ENCODE data around the gene DDX54.
A peak's percentile ranks its signal among the peaks of the same experiment; 100 is the strongest.

Gene DDX54

DNA sequence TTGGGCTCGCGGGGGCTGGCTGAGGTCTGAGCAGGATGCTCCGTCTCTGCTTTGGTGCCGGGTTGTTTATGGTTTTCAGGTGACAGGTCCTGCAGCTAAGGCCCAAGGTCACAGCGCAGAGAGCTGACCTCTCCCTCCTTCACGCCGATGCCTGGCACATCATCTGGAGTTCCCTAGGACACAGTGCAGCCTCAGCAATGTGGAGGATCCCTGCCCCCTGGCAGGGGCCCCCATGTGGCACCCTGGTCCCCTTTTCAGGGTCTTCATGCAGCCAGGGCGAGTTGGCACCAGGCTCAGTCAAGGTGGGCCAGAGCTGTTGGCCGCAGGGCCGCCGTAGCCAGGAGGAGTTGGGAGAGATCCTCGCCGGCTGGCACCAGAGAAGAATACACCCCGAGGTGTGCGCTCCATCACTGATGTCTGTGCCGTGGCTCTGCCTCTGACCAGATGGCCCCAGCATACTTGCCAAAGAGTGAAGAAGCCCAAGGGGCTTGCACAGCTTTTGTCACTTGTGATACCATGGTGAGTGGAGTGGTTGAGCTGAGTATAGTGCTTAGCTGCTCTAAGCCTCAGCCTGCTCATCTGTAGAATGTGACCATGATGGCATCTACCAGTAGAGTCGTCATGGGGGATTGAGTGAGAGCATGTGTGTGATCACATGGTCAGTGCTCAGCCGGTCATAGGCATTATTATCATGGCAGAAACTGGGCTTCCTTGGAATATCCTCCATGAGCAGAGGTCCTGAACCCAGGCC lies 47.0 kb upstream of the DDX54 start:
- no peaks in the 10 kb centered on the region for H3K9me3 ChIP-seq
- peaks cover 10 to 19% of the 10 kb centered on the region in 2 experiments for H3K4me1 ChIP-seq (ENCODE audit: control insufficient read depth in 1 of 2, insufficient read depth in 1 of 2, low read depth in 1 of 2, low read length in 1 of 2)
- TF ChIP-seq, protein P1, sequence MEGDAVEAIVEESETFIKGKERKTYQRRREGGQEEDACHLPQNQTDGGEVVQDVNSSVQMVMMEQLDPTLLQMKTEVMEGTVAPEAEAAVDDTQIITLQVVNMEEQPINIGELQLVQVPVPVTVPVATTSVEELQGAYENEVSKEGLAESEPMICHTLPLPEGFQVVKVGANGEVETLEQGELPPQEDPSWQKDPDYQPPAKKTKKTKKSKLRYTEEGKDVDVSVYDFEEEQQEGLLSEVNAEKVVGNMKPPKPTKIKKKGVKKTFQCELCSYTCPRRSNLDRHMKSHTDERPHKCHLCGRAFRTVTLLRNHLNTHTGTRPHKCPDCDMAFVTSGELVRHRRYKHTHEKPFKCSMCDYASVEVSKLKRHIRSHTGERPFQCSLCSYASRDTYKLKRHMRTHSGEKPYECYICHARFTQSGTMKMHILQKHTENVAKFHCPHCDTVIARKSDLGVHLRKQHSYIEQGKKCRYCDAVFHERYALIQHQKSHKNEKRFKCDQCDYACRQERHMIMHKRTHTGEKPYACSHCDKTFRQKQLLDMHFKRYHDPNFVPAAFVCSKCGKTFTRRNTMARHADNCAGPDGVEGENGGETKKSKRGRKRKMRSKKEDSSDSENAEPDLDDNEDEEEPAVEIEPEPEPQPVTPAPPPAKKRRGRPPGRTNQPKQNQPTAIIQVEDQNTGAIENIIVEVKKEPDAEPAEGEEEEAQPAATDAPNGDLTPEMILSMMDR (IDR thresholded peaks at IDR 0.05), result no peak
- peak overlapping the region; percentile 57 for H3K27ac ChIP-seq
- H3K27me3 ChIP-seq, result no peaks in the 10 kb centered on the region
- H3K4me3 ChIP-seq (ENCODE audit: low read depth in 1 of 2, low read length in 1 of 2), result peak overlapping the region; percentile 49 to 60
- H3K36me3 ChIP-seq, result no peaks in the 10 kb centered on the region

DNA sequence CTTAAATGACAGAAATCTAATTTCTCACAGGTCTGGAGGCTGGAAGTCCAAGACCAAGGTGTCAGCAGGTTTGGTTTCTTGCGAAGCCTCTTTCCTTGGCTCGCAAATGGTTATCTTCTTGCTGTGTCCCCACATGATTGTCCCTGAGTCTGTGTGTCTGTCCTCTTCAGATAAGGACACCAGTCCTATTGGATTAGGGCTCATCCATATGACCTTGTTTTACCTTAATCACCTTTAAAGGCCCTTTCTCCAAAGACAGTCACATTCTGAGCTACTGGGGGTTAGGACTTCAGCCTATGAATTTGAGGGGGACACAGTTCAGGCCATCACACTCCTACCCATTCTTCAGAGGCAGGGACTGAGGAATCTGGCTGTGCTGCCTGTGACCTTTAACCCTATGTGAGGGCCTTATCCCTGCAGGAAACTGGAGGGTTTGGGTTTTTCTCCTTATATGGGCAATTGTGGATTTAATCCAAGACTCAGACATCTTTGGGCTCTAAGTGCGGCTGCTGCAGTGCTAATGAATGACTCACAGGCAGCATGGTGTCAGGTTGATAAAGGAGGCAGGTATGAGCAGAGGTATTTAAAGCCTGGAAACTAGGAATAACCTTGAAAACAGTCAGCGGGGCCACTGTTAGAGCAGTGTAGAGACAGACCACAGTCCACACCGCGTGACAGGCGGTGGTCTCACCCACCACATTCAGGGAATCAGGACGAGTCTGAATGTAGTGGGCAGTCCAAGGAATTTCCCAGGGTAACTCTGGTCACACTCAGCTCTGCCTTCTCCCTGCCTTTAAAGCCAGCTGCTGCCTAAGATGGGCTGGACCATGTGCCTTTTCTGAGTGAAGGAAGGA lies 46.2 kb upstream of the DDX54 start:
- Histone ChIP-seq H3K36me3 (no peaks in the 10 kb centered on the region), H3K27me3 (no peaks in the 10 kb centered on the region), H3K4me1 (ENCODE audit: control insufficient read depth in 1 of 2, insufficient read depth in 1 of 2, low read depth in 1 of 2, low read length in 1 of 2) (peaks cover 10 to 27% of the 10 kb centered on the region in 2 experiments), H3K4me3 (ENCODE audit: low read depth in 1 of 2, low read length in 1 of 2) (no peak overlapping the region), H3K9me3 (no peaks in the 10 kb centered on the region), H3K27ac (no peak overlapping the region)
- TF ChIP-seq, protein P1 (IDR thresholded peaks at IDR 0.05), result no peak

DNA sequence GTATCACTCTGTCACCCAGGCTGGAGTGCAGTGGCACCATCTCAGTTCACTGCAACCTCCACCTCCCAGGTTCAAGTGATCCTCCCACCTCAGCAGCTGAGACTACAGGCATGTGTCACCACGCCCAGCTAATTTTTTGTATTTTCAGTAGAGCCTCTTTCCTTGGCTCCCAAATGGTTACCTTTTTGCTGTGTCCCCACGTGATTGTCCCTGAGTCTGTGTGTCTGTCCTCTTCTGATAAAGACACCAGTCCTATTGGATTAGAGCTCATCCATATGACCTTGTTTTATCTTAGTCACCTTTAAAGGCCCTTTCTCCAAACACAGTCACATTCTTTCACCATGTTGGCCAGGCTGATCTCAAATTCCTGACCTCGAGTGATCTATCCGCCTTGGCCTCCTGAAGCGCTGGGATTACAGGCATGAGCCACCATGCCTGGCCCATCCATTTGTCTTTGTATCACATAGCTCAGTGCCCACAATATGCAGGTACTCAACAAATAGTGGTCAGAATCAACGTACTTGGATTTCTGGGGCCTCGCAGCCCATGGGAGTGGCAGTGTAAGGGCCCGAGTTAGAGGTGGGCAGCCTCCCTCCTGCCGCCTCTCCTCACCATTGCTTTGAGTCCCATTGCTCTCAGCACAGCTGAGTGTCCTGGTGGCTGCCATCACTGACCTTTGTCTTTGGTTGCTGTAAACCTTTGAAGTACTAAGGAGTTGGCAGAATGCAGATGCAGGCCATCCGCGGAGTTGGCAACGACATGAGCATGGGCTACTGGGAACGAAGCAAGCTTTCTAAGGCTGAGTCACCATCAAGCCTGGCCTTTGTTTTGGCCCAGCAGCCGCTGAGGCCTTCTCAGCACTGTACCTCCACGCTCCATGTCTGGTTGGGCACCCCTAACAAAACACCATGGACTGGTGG lies 45.3 kb upstream of the DDX54 start:
- TF ChIP-seq, protein P1 (IDR thresholded peaks at IDR 0.05), result no peak
- H3K27me3 ChIP-seq, result no peaks in the 10 kb centered on the region
- H3K4me3 ChIP-seq (ENCODE audit: low read depth in 1 of 2, low read length in 1 of 2), result no peak overlapping the region
- no peak overlapping the region for H3K27ac ChIP-seq
- no peaks in the 10 kb centered on the region for H3K9me3 ChIP-seq
- no peaks in the 10 kb centered on the region for H3K36me3 ChIP-seq
- H3K4me1 ChIP-seq (ENCODE audit: control insufficient read depth in 1 of 2, insufficient read depth in 1 of 2, low read depth in 1 of 2, low read length in 1 of 2), result peaks cover 10 to 27% of the 10 kb centered on the region in 2 experiments

DNA sequence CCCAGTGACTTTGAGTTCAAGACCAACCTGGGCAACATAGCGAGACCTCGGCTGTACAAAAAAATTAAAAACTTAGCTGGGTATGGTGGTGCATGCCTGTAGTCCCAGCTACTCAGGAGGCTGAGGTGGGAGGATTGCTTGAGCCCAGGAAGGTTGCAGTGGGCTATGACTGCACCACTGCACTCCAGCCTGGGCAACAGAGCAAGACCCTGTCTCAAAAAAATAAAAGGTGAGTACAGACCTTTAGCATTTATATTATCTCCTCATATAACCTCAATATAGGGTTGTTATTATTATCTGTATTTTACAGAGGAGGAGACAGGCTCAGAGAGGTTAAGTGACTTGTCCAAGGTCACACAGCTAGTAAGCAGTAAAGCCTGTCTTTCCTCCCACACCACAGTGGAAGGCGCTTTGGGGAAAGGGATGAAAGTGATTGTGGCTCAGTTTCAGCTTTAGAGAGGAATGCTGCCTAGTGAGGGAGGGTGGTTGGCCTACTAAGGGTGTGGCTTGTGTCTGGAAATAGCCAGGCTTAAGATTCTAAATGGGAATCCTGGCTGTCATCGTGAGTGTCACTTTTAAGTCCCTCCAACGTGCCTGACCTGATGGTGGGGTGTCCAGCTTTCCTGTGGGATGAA lies 43.2 kb upstream of the DDX54 start:
- TF ChIP-seq, protein P1 (IDR thresholded peaks at IDR 0.05), result no peak
- peaks cover 10 to 27% of the 10 kb centered on the region in 2 experiments for H3K4me1 ChIP-seq (ENCODE audit: control insufficient read depth in 1 of 2, insufficient read depth in 1 of 2, low read depth in 1 of 2, low read length in 1 of 2)
- H3K4me3 ChIP-seq (ENCODE audit: low read depth in 1 of 2, low read length in 1 of 2), result no peak overlapping the region
- H3K27me3 ChIP-seq, result no peaks in the 10 kb centered on the region
- no peak overlapping the region for H3K27ac ChIP-seq
- H3K36me3 ChIP-seq, result no peaks in the 10 kb centered on the region
- no peaks in the 10 kb centered on the region for H3K9me3 ChIP-seq
